Ishikawa (cell line): Measurements from ENCODE around the gene DNAAF2.

ENCODE experiments used
- CEBPB ChIP-seq: IDR thresholded peaks from 2 replicates; pipeline ENCODE4 v1.6.1; 2012
- CREB1 ChIP-seq: IDR thresholded peaks from 2 replicates; pipeline ENCODE4 v1.6.1; 2012; ENCODE audit warnings: low read depth
- EGR1 ChIP-seq: IDR thresholded peaks from 2 replicates; pipeline ENCODE4 v1.6.1; 2012
- EP300 ChIP-seq: IDR thresholded peaks from 2 replicates; pipeline ENCODE4 v1.6.1; 2012; ENCODE audit warnings: borderline replicate concordance
- FOXM1 ChIP-seq: IDR thresholded peaks from 2 replicates; pipeline ENCODE4 v1.6.1; 2012; ENCODE audit warnings: low read depth, borderline replicate concordance
- MAX ChIP-seq: IDR thresholded peaks from 2 replicates; pipeline ENCODE4 v1.6.1; 2012
- NFIC ChIP-seq: IDR thresholded peaks from 2 replicates; pipeline ENCODE4 v1.6.1; 2012
- RAD21 ChIP-seq: IDR thresholded peaks from 2 replicates; pipeline ENCODE4 v1.6.1; 2012; ENCODE audit warnings: low read depth
- TAF1 ChIP-seq: IDR thresholded peaks from 2 replicates; pipeline ENCODE4 v1.6.1; 2012; ENCODE audit warnings: low read depth, mild to moderate bottlenecking
- TCF12 ChIP-seq: IDR thresholded peaks from 2 replicates; pipeline ENCODE4 v1.6.1; 2012; ENCODE audit warnings: low read depth
- TEAD4 ChIP-seq: IDR thresholded peaks from 2 replicates; pipeline ENCODE4 v1.6.1; 2012
- USF1 ChIP-seq: IDR thresholded peaks from 2 replicates; pipeline ENCODE4 v1.6.1; 2012
- YY1 ChIP-seq: IDR thresholded peaks from 2 replicates; pipeline ENCODE4 v1.6.1; 2012; ENCODE audit warnings: low read depth
- ZBTB7A ChIP-seq: IDR thresholded peaks from 2 replicates; pipeline ENCODE4 v1.6.1; 2012; ENCODE audit warnings: low read depth
- TF ChIP-seq, protein P1 (sequence below): IDR thresholded peaks from 2 replicates; pipeline ENCODE4 v1.6.1; 2012; ENCODE audit warnings: low read depth, mild to moderate bottlenecking

Gene DNAAF2

GRCh38 chr14:49623941-49624839, 10.9 kb downstream of the DNAAF2 start:
- TF ChIP-seq RAD21 (no peak), CEBPB (no peak)
- TF ChIP-seq, protein P1, sequence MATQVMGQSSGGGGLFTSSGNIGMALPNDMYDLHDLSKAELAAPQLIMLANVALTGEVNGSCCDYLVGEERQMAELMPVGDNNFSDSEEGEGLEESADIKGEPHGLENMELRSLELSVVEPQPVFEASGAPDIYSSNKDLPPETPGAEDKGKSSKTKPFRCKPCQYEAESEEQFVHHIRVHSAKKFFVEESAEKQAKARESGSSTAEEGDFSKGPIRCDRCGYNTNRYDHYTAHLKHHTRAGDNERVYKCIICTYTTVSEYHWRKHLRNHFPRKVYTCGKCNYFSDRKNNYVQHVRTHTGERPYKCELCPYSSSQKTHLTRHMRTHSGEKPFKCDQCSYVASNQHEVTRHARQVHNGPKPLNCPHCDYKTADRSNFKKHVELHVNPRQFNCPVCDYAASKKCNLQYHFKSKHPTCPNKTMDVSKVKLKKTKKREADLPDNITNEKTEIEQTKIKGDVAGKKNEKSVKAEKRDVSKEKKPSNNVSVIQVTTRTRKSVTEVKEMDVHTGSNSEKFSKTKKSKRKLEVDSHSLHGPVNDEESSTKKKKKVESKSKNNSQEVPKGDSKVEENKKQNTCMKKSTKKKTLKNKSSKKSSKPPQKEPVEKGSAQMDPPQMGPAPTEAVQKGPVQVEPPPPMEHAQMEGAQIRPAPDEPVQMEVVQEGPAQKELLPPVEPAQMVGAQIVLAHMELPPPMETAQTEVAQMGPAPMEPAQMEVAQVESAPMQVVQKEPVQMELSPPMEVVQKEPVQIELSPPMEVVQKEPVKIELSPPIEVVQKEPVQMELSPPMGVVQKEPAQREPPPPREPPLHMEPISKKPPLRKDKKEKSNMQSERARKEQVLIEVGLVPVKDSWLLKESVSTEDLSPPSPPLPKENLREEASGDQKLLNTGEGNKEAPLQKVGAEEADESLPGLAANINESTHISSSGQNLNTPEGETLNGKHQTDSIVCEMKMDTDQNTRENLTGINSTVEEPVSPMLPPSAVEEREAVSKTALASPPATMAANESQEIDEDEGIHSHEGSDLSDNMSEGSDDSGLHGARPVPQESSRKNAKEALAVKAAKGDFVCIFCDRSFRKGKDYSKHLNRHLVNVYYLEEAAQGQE = no peak

- no peak for TF ChIP-seq FOXM1
- no peak for TF ChIP-seq TAF1
- TF ChIP-seq ZBTB7A = no peak
- TF ChIP-seq CEBPB = no peak
- no peak for TF ChIP-seq TEAD4
- no peak for TF ChIP-seq YY1
- TF ChIP-seq, protein P1 = no peak
- no peak for TF ChIP-seq NFIC
- no peak for TF ChIP-seq TCF12
- no peak for TF ChIP-seq USF1
- TF ChIP-seq CREB1 = no peak
- TF ChIP-seq EGR1 = no peak
- TF ChIP-seq MAX = no peak
- TF ChIP-seq EP300 = no peak
- TF ChIP-seq RAD21 = no peak
Measured at GRCh38 chr14:49623387-49623786, 11.7 kb downstream of the DNAAF2 start.

DNA sequence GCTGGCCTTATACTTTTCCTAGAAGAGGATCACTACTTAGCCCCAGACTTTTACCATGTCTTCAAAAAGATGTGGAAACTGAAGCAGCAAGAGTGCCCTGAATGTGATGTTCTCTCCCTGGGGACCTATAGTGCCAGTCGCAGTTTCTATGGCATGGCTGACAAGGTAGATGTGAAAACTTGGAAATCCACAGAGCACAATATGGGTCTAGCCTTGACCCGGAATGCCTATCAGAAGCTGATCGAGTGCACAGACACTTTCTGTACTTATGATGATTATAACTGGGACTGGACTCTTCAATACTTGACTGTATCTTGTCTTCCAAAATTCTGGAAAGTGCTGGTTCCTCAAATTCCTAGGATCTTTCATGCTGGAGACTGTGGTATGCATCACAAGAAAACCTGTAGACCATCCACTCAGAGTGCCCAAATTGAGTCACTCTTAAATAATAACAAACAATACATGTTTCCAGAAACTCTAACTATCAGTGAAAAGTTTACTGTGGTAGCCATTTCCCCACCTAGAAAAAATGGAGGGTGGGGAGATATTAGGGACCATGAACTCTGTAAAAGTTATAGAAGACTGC, 12.9 kb downstream of the DNAAF2 start:
- no peak for TF ChIP-seq USF1
- no peak for TF ChIP-seq CEBPB
- no peak for TF ChIP-seq NFIC
- no peak for TF ChIP-seq YY1
- TF ChIP-seq, protein P1 = no peak
- TF ChIP-seq TAF1 = no peak
- TF ChIP-seq TCF12 = no peak

- no peak for TF ChIP-seq NFIC
- no peak for TF ChIP-seq EGR1
- peak; percentile 88 for TF ChIP-seq MAX
- TF ChIP-seq FOXM1 = no peak
Measured at GRCh38 chr14:49621114-49621881, 13.7 kb downstream of the DNAAF2 start.
